Measurements from ENCODE around the gene SEBOX. TPM values are rescaled to one million over a fixed set of nuclear protein-coding genes. Genes with fewer than 3 reads are reported as not detected.

SEBOX gene
- polyA plus RNA-seq, 2 donors, result not detected

DNA sequence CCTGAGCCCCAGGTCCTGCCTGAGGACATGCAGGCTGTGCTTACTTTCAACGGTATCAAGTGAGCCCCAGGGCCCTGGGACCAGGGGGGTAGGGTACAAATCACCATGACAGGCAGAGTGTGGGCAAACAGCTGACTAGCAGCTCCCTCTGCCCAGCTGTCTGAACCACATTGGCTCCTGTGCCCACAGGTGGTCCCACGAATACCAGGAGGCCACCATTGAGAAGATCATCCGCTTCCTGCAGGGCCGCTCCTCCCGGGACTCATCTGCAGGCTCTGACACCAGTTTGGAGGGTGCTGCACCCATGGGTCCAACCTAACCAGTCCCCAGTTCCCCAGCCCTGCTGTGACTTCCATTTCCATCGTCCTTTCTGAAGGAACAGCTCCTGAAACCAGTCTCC, 31.0 kb upstream of the SEBOX start:
- WGBS, 2 donors, result 85 to 88% methylated on average over 6 of the region's 6 CpGs

DNA sequence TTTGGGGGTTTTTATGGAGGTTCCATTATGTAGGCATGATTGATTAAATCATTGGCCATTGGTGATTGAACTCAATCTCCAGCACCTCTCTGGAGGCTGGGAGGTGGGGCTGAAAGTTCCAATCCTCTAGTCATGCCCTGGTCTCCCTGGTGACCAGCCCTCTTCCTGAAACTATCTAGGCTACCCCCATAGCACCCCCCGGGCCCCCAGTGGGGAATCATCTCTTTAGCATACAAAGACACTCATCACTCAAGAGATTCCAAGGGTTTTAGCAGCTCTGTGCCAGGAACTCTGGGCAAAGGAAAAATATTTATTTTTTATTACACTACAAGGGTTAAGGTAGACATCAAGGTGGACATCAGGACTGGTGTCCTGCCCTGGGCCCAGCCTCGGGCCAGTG, 30.4 kb upstream of the SEBOX start:
- WGBS, 2 donors, result 59 to 74% methylated on average over 2 of the region's 2 CpGs
- Histone ChIP-seq H3K36me3 (ENCODE audit: control insufficient read depth in 2 of 2, insufficient read depth in 2 of 2, low read length in 1 of 2) (peaks cover 10 to 23% of the 10 kb centered on the region in 2 donors), H3K9me3 (ENCODE audit: control insufficient read depth in 2 of 2, insufficient read depth in 1 of 2, low read depth in 1 of 2, low read length in 1 of 2) (no peaks in the 10 kb centered on the region), H3K27ac (ENCODE audit: low read depth in 2 of 2, low read length in 1 of 2) (no peak overlapping the region), H3K4me1 (ENCODE audit: control insufficient read depth in 2 of 2, insufficient read depth in 2 of 2, low read length in 1 of 2) (no peaks in the 10 kb centered on the region), H3K4me3 (ENCODE audit: low read depth in 1 of 2, low read length in 2 of 2) (no peak overlapping the region), H3K27me3 (ENCODE audit: control insufficient read depth in 1 of 2, insufficient read depth in 2 of 2, low read length in 2 of 2) (no peaks in the 10 kb centered on the region)

More for the DNA sequence above, 31.0 kb upstream of the SEBOX start:
- Histone ChIP-seq H3K27me3 (ENCODE audit: control insufficient read depth in 1 of 2, insufficient read depth in 2 of 2, low read length in 2 of 2) (no peaks in the 10 kb centered on the region), H3K4me1 (ENCODE audit: control insufficient read depth in 2 of 2, insufficient read depth in 2 of 2, low read length in 1 of 2) (no peaks in the 10 kb centered on the region), H3K27ac (ENCODE audit: low read depth in 2 of 2, low read length in 1 of 2) (no peak overlapping the region), H3K4me3 (ENCODE audit: low read depth in 1 of 2, low read length in 2 of 2) (no peak overlapping the region), H3K9me3 (ENCODE audit: control insufficient read depth in 2 of 2, insufficient read depth in 1 of 2, low read depth in 1 of 2, low read length in 1 of 2) (no peaks in the 10 kb centered on the region), H3K36me3 (ENCODE audit: control insufficient read depth in 2 of 2, insufficient read depth in 2 of 2, low read length in 1 of 2) (peaks cover 10 to 20% of the 10 kb centered on the region in 2 donors)

DNA sequence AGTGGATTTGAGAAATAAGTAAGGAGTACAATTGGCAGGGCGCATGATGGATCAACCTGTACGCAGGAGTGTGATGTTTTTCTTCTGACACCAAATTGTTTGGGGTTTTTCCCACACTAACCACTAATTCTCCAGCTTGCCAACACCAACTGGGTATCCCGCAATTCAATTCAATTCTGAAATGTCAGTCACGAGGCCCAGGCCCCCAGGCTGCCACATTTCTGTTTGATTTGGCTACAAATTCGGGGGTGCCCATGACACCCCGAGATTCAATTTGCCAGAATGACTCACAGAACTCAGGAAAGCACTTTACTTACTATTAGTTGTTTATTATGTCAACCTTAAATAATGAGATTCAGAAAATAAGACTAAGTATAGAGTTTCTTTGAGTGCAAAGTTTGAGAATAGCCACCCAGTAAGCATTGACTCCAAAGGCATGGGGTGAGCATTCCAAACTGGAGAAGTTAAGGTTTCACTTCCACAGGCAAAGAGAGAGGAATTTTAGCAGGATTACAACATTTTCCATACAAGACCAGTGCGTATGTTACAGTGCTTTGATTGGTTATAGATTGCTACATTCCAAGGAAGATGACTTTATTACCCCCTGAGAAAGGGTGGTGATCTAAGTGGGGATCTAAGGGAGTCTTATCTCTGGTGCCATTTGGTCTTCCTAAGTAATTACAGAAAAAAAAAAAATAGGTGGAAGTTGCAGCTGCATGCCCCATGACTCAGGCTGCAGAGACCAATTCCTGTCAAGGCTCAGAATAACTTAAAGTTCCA, 29.5 kb upstream of the SEBOX start:
- Histone ChIP-seq H3K36me3 (ENCODE audit: control insufficient read depth in 2 of 2, insufficient read depth in 2 of 2, low read length in 1 of 2) (peaks cover 10 to 20% of the 10 kb centered on the region in 2 donors), H3K9me3 (ENCODE audit: control insufficient read depth in 2 of 2, insufficient read depth in 1 of 2, low read depth in 1 of 2, low read length in 1 of 2) (no peaks in the 10 kb centered on the region), H3K27ac (ENCODE audit: low read depth in 2 of 2, low read length in 1 of 2) (no peak overlapping the region), H3K4me3 (ENCODE audit: low read depth in 1 of 2, low read length in 2 of 2) (no peak overlapping the region), H3K27me3 (ENCODE audit: control insufficient read depth in 1 of 2, insufficient read depth in 2 of 2, low read length in 2 of 2) (no peaks in the 10 kb centered on the region), H3K4me1 (ENCODE audit: control insufficient read depth in 2 of 2, insufficient read depth in 2 of 2, low read length in 1 of 2) (no peaks in the 10 kb centered on the region)
- 61 to 72% methylated on average over 7 of the region's 7 CpGs for WGBS, 2 donors

DNA sequence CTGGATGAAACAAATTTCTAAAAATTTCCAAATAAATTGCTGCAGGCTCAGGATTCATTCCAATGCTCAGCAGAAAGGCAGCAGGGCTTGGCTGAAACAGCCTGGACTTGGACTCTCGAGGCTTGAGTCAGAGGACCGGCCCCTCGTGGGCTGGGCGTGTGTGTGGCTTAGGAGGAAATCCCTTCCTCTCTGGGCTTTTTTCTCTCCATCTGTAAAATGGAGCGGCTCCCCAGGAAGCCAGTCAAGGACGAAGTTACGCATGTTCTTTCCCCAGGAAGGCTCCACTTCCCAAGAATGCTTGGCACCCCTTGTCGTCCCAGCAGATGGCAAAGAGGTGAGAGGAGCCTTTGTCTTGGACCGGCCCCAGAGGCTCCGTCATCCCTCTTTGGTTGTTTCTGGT, 27.5 kb upstream of the SEBOX start:
- Histone ChIP-seq H3K4me1 (ENCODE audit: control insufficient read depth in 2 of 2, insufficient read depth in 2 of 2, low read length in 1 of 2) (no peaks in the 10 kb centered on the region), H3K4me3 (ENCODE audit: low read depth in 1 of 2, low read length in 2 of 2) (no peak overlapping the region), H3K36me3 (ENCODE audit: control insufficient read depth in 2 of 2, insufficient read depth in 2 of 2, low read length in 1 of 2) (peaks cover 7 to 21% of the 10 kb centered on the region in 2 donors)

DNA sequence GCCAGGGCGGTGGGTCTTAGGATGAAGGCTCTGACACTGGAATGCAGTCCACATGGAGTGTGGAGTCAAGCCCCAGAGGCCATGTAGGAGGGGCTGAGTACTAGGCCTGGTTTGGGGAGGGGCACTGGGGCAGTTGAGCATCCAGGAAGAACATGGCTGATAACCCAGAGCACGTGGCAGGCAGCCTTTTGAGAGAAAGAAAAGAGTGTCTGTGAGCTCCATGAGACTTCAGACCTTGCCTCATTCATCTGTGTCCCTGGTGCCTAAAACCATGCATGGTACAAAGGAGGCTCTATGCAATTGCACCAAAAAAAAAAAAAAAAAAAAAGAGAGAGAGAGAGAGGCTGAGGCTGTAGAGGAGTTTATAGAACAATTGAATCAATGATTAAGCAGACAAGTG, 26.4 kb upstream of the SEBOX start:
- 69 to 70% methylated on average over 2 of the region's 2 CpGs for WGBS, 2 donors
- H3K27me3 ChIP-seq (ENCODE audit: control insufficient read depth in 1 of 2, insufficient read depth in 2 of 2, low read length in 2 of 2), result no peaks in the 10 kb centered on the region
- no peaks in the 10 kb centered on the region for H3K4me1 ChIP-seq (ENCODE audit: control insufficient read depth in 2 of 2, insufficient read depth in 2 of 2, low read length in 1 of 2)
- H3K4me3 ChIP-seq (ENCODE audit: low read depth in 1 of 2, low read length in 2 of 2), result no peak overlapping the region
- no peaks in the 10 kb centered on the region for H3K9me3 ChIP-seq (ENCODE audit: control insufficient read depth in 2 of 2, insufficient read depth in 1 of 2, low read depth in 1 of 2, low read length in 1 of 2)
- H3K27ac ChIP-seq (ENCODE audit: low read depth in 2 of 2, low read length in 1 of 2), result no peak overlapping the region
- H3K36me3 ChIP-seq (ENCODE audit: control insufficient read depth in 2 of 2, insufficient read depth in 2 of 2, low read length in 1 of 2), result peaks cover 7 to 16% of the 10 kb centered on the region in 2 donors

More for the DNA sequence above, 27.5 kb upstream of the SEBOX start:
- Histone ChIP-seq H3K27me3 (ENCODE audit: control insufficient read depth in 1 of 2, insufficient read depth in 2 of 2, low read length in 2 of 2) (no peaks in the 10 kb centered on the region), H3K9me3 (ENCODE audit: control insufficient read depth in 2 of 2, insufficient read depth in 1 of 2, low read depth in 1 of 2, low read length in 1 of 2) (no peaks in the 10 kb centered on the region), H3K27ac (ENCODE audit: low read depth in 2 of 2, low read length in 1 of 2) (no peak overlapping the region)
- WGBS, 2 donors, result 72 to 75% methylated on average over 10 of the region's 10 CpGs

DNA sequence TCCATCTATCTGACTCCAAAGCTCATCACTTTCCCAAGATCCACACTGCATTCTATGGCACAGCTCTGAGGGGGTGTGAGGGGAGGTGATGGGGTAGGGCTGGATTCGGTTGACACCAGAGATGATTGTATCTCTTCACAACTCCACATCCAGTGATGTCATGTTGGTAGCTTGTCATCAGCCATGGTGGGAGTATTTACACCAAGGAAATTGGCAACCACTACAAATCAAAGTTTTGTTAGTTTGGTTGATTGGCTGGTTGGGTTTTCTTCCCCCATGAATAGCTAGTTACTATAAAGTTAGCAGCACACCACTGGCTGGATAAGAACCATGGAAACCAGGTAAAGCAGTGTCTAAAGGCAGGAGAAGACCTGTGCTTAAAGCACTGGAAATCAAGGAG, 26.0 kb upstream of the SEBOX start:
- no peak overlapping the region for H3K4me3 ChIP-seq (ENCODE audit: low read depth in 1 of 2, low read length in 2 of 2)
- WGBS, 2 donors, result 98 to 100% methylated on average over 1 of the region's 1 CpG
- H3K36me3 ChIP-seq (ENCODE audit: control insufficient read depth in 2 of 2, insufficient read depth in 2 of 2, low read length in 1 of 2), result peaks cover 7 to 12% of the 10 kb centered on the region in 2 donors
- H3K9me3 ChIP-seq (ENCODE audit: control insufficient read depth in 2 of 2, insufficient read depth in 1 of 2, low read depth in 1 of 2, low read length in 1 of 2), result no peaks in the 10 kb centered on the region
- no peaks in the 10 kb centered on the region for H3K4me1 ChIP-seq (ENCODE audit: control insufficient read depth in 2 of 2, insufficient read depth in 2 of 2, low read length in 1 of 2)
- H3K27me3 ChIP-seq (ENCODE audit: control insufficient read depth in 1 of 2, insufficient read depth in 2 of 2, low read length in 2 of 2), result no peaks in the 10 kb centered on the region
- H3K27ac ChIP-seq (ENCODE audit: low read depth in 2 of 2, low read length in 1 of 2), result no peak overlapping the region

DNA sequence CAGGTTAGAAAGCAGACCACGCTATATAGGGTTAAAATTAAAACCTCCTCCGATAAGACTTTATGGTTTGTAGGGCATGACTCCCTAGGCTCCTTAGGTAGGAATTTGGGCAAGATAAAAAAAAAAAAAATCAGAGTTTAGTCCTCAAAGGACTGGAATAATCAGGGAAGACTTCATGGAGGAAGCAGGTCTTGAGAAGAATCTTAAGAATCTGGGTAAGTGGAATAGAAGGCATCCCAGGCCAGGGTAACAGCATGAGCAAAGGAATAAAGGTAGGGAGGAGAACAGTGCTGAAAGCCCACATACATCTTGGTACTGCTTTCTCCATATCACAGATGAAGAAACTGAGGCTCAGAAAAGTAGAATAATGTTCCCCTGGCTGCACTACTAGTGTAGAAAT, 25.6 kb upstream of the SEBOX start:
- Histone ChIP-seq H3K27me3 (ENCODE audit: control insufficient read depth in 1 of 2, insufficient read depth in 2 of 2, low read length in 2 of 2) (no peaks in the 10 kb centered on the region), H3K36me3 (ENCODE audit: control insufficient read depth in 2 of 2, insufficient read depth in 2 of 2, low read length in 1 of 2) (peaks cover 4 to 12% of the 10 kb centered on the region in 2 donors), H3K4me3 (ENCODE audit: low read depth in 1 of 2, low read length in 2 of 2) (no peak overlapping the region), H3K4me1 (ENCODE audit: control insufficient read depth in 2 of 2, insufficient read depth in 2 of 2, low read length in 1 of 2) (no peaks in the 10 kb centered on the region), H3K27ac (ENCODE audit: low read depth in 2 of 2, low read length in 1 of 2) (no peak overlapping the region), H3K9me3 (ENCODE audit: control insufficient read depth in 2 of 2, insufficient read depth in 1 of 2, low read depth in 1 of 2, low read length in 1 of 2) (no peaks in the 10 kb centered on the region)
- WGBS, 2 donors, result 87 to 97% methylated on average over 2 of the region's 2 CpGs

DNA sequence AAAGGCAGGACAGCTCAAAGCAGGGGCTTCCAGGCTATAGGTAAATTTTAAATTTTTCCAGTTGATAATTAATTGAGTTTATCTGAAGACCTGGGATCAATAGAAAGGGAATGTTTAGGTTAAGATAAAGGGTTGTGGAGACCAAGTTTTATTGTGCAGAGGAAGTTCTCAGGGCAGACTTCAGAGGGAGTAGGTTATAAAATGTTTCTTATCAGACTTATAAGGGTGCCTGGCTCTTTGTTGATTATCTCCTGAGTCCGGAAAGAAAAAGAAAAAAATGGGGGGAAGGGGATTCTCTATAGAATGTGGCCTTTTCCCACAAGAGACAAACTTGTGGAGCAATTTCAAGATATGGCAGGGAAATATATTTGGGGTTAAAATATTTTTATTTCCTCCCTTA, 25.1 kb upstream of the SEBOX start:
- no peak overlapping the region for H3K4me3 ChIP-seq (ENCODE audit: low read depth in 1 of 2, low read length in 2 of 2)
- peaks cover 4 to 12% of the 10 kb centered on the region in 2 donors for H3K36me3 ChIP-seq (ENCODE audit: control insufficient read depth in 2 of 2, insufficient read depth in 2 of 2, low read length in 1 of 2)
- WGBS, 2 donors, result 86 to 96% methylated on average over 1 of the region's 1 CpG
- H3K27me3 ChIP-seq (ENCODE audit: control insufficient read depth in 1 of 2, insufficient read depth in 2 of 2, low read length in 2 of 2), result no peaks in the 10 kb centered on the region
- H3K9me3 ChIP-seq (ENCODE audit: control insufficient read depth in 2 of 2, insufficient read depth in 1 of 2, low read depth in 1 of 2, low read length in 1 of 2), result no peaks in the 10 kb centered on the region
- H3K27ac ChIP-seq (ENCODE audit: low read depth in 2 of 2, low read length in 1 of 2), result no peak overlapping the region
- peaks cover 0 to 3% of the 10 kb centered on the region in 2 donors for H3K4me1 ChIP-seq (ENCODE audit: control insufficient read depth in 2 of 2, insufficient read depth in 2 of 2, low read length in 1 of 2)

DNA sequence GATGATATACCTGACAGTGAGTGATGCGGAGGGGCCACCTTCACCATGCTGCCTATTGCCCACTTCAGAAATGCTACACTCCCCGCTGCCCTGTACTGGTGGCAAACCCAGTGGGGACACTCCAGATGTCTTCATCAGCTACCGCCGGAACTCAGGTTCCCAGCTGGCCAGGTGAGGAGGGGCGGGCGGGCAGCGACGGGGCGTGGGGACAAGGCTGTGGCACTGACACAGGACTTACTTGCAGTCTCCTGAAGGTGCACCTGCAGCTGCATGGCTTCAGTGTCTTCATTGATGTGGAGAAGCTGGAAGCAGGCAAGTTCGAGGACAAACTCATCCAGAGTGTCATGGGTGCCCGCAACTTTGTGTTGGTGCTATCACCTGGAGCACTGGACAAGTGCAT, 23.1 kb upstream of the SEBOX start:
- H3K4me3 ChIP-seq (ENCODE audit: low read depth in 1 of 2, low read length in 2 of 2), result no peak overlapping the region
- H3K4me1 ChIP-seq (ENCODE audit: control insufficient read depth in 2 of 2, insufficient read depth in 2 of 2, low read length in 1 of 2), result peaks cover 0 to 3% of the 10 kb centered on the region in 2 donors
- H3K36me3 ChIP-seq (ENCODE audit: control insufficient read depth in 2 of 2, insufficient read depth in 2 of 2, low read length in 1 of 2), result peaks cover 4 to 12% of the 10 kb centered on the region in 2 donors
- no peak overlapping the region for H3K27ac ChIP-seq (ENCODE audit: low read depth in 2 of 2, low read length in 1 of 2)
- H3K9me3 ChIP-seq (ENCODE audit: control insufficient read depth in 2 of 2, insufficient read depth in 1 of 2, low read depth in 1 of 2, low read length in 1 of 2), result no peaks in the 10 kb centered on the region
- 97% methylated on average over 11 of the region's 11 CpGs for WGBS, 2 donors
- no peaks in the 10 kb centered on the region for H3K27me3 ChIP-seq (ENCODE audit: control insufficient read depth in 1 of 2, insufficient read depth in 2 of 2, low read length in 2 of 2)

DNA sequence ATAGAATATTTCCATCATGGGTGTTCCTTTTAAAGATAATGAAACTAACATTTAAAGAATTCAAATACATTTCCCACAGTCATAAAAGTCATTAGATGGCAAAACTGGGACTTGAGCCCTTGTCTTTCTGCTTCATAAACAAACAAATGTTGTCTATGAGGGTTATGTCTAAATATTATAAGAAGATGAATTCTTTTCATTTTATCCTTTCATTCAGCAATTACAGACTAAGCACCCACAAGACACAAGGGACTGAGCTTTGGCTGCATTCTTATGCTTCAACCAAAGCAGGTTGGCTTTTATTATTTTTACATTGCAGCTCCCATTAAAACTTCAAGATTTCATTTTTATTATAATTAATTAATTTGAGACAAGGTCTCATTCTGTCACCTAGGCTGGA, 21.4 kb upstream of the SEBOX start:
- H3K27me3 ChIP-seq (ENCODE audit: control insufficient read depth in 1 of 2, insufficient read depth in 2 of 2, low read length in 2 of 2), result no peaks in the 10 kb centered on the region
- peaks cover 2 to 6% of the 10 kb centered on the region in 2 donors for H3K4me1 ChIP-seq (ENCODE audit: control insufficient read depth in 2 of 2, insufficient read depth in 2 of 2, low read length in 1 of 2)
- no peak overlapping the region for H3K4me3 ChIP-seq (ENCODE audit: low read depth in 1 of 2, low read length in 2 of 2)
- no peak overlapping the region for H3K27ac ChIP-seq (ENCODE audit: low read depth in 2 of 2, low read length in 1 of 2)
- H3K9me3 ChIP-seq (ENCODE audit: control insufficient read depth in 2 of 2, insufficient read depth in 1 of 2, low read depth in 1 of 2, low read length in 1 of 2), result no peaks in the 10 kb centered on the region
- peaks cover 3 to 9% of the 10 kb centered on the region in 2 donors for H3K36me3 ChIP-seq (ENCODE audit: control insufficient read depth in 2 of 2, insufficient read depth in 2 of 2, low read length in 1 of 2)

Measured in esophagus (tissue), 2 donors.